HepG2 (cell line): ENCODE data around the gene GNAS. TPM values are rescaled to one million over a fixed set of nuclear protein-coding genes. Genes with fewer than 3 reads are reported as not detected.
A peak's percentile ranks its signal among the peaks of the same experiment; 100 is the strongest.

Experiments used
- ADNP ChIP-seq: sonication (generic); formaldehyde crosslinking; IDR thresholded peaks from 2 replicates; pipeline ENCODE4 v1.4.0; 2020; ENCODE audit warnings: missing genetic modification reagents
- ERF ChIP-seq: IDR thresholded peaks from 2 replicates; pipeline ENCODE4 v1.6.1; 2018; ENCODE audit warnings: missing biosample characterization, missing genetic modification reagents
- GMEB1 ChIP-seq: sonication (generic); formaldehyde crosslinking; IDR thresholded peaks from 2 replicates; pipeline ENCODE4 v1.5.1; 2020; ENCODE audit warnings: missing genetic modification reagents, mild to moderate bottlenecking, borderline replicate concordance
- KMT2A ChIP-seq: sonication (generic); formaldehyde crosslinking; IDR thresholded peaks from 2 replicates; pipeline ENCODE4 v1.4.0; 2020; ENCODE audit warnings: missing genetic modification reagents
- MEIS2 ChIP-seq: sonication (generic); formaldehyde crosslinking; IDR thresholded peaks from 2 replicates; pipeline ENCODE4 v1.9.0; 2021; ENCODE audit warnings: mild to moderate bottlenecking, missing genetic modification reagents
- MIER2 ChIP-seq: IDR thresholded peaks from 2 replicates; pipeline ENCODE4 v1.6.1; 2016; ENCODE audit warnings: missing biosample characterization, missing genetic modification reagents
- MTF2 ChIP-seq: sonication (generic); formaldehyde crosslinking; IDR thresholded peaks from 2 replicates; pipeline ENCODE4 v1.5.0; 2020; ENCODE audit warnings: missing genetic modification reagents, borderline replicate concordance
- NFE2L2 ChIP-seq: fragments of 150-350 bp; IDR thresholded peaks from 2 replicates; pipeline ENCODE4 v1.6.1; 2014; ENCODE audit warnings: low read length
- NPAS2 ChIP-seq: sonication (generic); formaldehyde crosslinking; IDR thresholded peaks from 2 replicates; pipeline ENCODE4 v1.8.0; 2022; ENCODE audit warnings: mild to moderate bottlenecking, missing genetic modification reagents, borderline replicate concordance
- RERE ChIP-seq: IDR thresholded peaks from 2 replicates; pipeline ENCODE4 v1.6.1; 2016; ENCODE audit warnings: low read depth, missing genetic modification reagents, missing compliant biosample characterization
- RNF2 ChIP-seq: fragments of 450-650 bp; conservative IDR thresholded peaks from 2 replicates; pipeline ENCODE4 v1.6.1; 2016; ENCODE audit warnings: low read depth
- SAFB2 ChIP-seq: sonication (generic); formaldehyde crosslinking; IDR thresholded peaks from 2 replicates; pipeline ENCODE4 v1.5.1; 2020; ENCODE audit warnings: missing genetic modification reagents, low read depth, mild to moderate bottlenecking, borderline replicate concordance
- ZBTB26 ChIP-seq: IDR thresholded peaks from 2 replicates; pipeline ENCODE4 v1.6.1; 2016; ENCODE audit warnings: missing compliant biosample characterization, missing genetic modification reagents, borderline replicate concordance
- ZMYM4 ChIP-seq: sonication (generic); formaldehyde crosslinking; IDR thresholded peaks from 2 replicates; pipeline ENCODE4 v1.8.1; 2023; ENCODE audit warnings: mild to moderate bottlenecking, missing genetic modification reagents
- ZNF282 ChIP-seq: fragments of 450-650 bp; IDR thresholded peaks from 2 replicates; pipeline ENCODE4 v1.6.1; 2018; ENCODE audit not compliant: partially characterized antibody
- ZNF484 ChIP-seq: sonication (generic); formaldehyde crosslinking; IDR thresholded peaks from 2 replicates; pipeline ENCODE4 v1.5.1; 2020; ENCODE audit warnings: mild to moderate bottlenecking, low read depth, missing genetic modification reagents, borderline replicate concordance
- ZNF850 ChIP-seq: sonication (generic); formaldehyde crosslinking; conservative IDR thresholded peaks from 2 replicates; pipeline ENCODE4 v1.9.0; 2021; ENCODE audit warnings: mild to moderate bottlenecking, missing genetic modification reagents
- ZSCAN20 ChIP-seq: sonication (generic); formaldehyde crosslinking; IDR thresholded peaks from 2 replicates; pipeline ENCODE4 v1.4.0; 2020; ENCODE audit warnings: missing genetic modification reagents, mild to moderate bottlenecking, borderline replicate concordance
- polyA plus RNA-seq, 8 experiments: library from polyadenylated mRNA; depleted of rRNA in 3 of 8; stranded (reverse) in 7 of 8; unstranded in 1 of 8; fragments of >200 nt; fragmentation: Illumina TruSeq in 4 of 8; extraction: Trizol in 4 of 8; gene quantifications; 2 replicates each; pipeline versions ENCODE4 v1.2.1 to v1.2.3, GENCODE V29; 2011 to 2016; ENCODE audit warnings: low read depth in 4 of 8, missing spikeins in 1 of 8, mixed read lengths in 1 of 8; ENCODE audit not compliant: insufficient read depth in 1 of 8
- total RNA-seq, 5 experiments: library from RNA; depleted of rRNA; stranded (reverse); fragments of >200 nt; fragmentation: Illumina TruSeq; extraction: Trizol; gene quantifications; 2 replicates each; pipeline ENCODE4 v1.2.3, GENCODE V29; 2016; ENCODE audit warnings: low read depth in 1 of 5

GNAS gene
- total and polyA plus RNA-seq, 2 of the 13 experiments (the other 11 are each of a cell fraction or from before 2014, with no cell fraction given) = 407 to 1,008 TPM

GRCh38 chr20:58870293-58871014, 17.9 kb downstream of the GNAS start (continued):
- 0 out of 2 replicates have a peak, but pooled peaks have one; percentile 31 for TF ChIP-seq GMEB1 (CRISPR knock-in tag)
- no peak for TF ChIP-seq SAFB2 (CRISPR knock-in tag)
- TF ChIP-seq ZNF282 = no peak
- no peak; the same call in 1 of the 2 replicates for TF ChIP-seq RNF2
- TF ChIP-seq ZSCAN20 (CRISPR knock-in tag) = no peak
- TF ChIP-seq NFE2L2 = no peak; the same call in 1 of the 2 replicates
- TF ChIP-seq ZNF484 (CRISPR knock-in tag) = no peak
- TF ChIP-seq ZNF850 (CRISPR knock-in tag) = no peak
- no peak for TF ChIP-seq RERE (CRISPR knock-in tag)
- no peak for TF ChIP-seq KMT2A (CRISPR knock-in tag)
- no peak for TF ChIP-seq ZBTB26 (CRISPR knock-in tag)
- peak; percentile 48; the same call in 1 of the 2 replicates for TF ChIP-seq ERF (CRISPR knock-in tag)
- TF ChIP-seq ADNP = no peak
- TF ChIP-seq ZMYM4 (CRISPR knock-in tag) = no peak
- no peak for TF ChIP-seq MEIS2 (CRISPR knock-in tag)
- no peak for TF ChIP-seq NPAS2 (CRISPR knock-in tag)
- TF ChIP-seq MIER2 = no peak
- peak; percentile 38; the same call in 1 of the 2 replicates for TF ChIP-seq MTF2 (CRISPR knock-in tag)
